Ramos (cell line): ENCODE measurements around the gene PLXNC1.

Experiments used
- in situ Hi-C: fragments of 300-500 bp; cut with MboI; formaldehyde crosslinking; loops from one replicate; pipeline ENCODE4 v1.14.3; 2022; ENCODE audit warnings: low sequenced_read_pairs; ENCODE audit not compliant: unreplicated experiment

Gene PLXNC1

DNA sequence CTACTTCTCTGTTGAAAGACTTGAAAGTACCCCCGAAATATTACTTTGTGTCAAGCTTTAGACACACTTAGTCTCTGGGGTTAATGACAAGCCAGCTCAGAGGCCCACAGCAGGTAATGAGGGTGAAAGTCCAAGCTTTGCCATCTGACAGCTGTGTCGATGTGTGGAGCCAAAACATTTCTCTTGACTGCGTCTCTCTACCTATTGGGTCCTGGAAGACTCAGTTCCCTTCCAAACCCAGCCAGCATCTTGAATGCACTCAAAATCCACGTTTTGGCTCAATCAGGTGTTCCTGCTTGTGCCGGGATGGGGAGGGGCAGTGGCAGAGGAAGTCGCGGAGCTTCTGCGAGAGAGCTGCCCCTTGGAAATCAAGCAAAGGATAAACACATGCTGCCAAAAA is 3.2 kb downstream of the PLXNC1 start:
- in situ Hi-C loops, result no loop called here

DNA sequence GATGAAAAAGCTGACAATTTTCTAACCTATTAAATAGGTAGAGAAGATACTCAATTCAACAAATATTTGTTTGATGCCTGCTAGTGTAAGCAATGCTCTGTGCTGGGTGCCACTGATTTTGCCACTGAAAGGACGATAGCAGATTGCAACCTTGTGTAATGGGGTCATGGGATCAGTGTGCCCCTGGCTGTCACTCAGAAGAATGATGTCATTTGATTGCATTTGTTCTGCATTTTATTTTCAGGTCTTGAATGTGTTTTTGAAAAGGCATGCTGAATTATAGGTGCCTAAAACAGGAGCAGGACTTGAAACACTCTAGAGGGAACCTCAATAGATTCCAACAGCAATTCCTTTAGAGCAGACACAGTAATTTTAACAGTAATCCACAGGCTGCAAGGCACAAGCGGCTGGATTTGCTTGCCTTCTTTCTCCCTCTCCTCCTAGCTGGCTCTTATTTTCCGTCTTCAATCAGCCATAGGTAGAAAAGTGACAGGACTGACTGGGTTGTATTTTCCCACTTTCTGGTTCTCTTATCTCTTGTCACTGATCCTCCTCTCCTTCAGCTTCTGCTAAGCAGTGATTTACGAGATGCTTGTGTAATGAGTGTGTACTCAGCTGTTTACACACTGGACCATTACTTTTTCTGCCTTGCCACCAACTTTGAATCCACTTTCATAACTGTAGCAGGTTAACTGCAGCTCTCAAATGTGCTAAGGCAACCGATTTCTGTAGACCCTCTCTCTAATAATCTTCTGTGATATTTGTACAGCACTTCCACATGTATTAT is 4.1 kb downstream of the PLXNC1 start:
- in situ Hi-C loops, result no loop called here

- in situ Hi-C loops, result no loop called here
These were observed 8.8 kb downstream of the PLXNC1 start for GRCh38 chr12:94157181-94157580.

DNA sequence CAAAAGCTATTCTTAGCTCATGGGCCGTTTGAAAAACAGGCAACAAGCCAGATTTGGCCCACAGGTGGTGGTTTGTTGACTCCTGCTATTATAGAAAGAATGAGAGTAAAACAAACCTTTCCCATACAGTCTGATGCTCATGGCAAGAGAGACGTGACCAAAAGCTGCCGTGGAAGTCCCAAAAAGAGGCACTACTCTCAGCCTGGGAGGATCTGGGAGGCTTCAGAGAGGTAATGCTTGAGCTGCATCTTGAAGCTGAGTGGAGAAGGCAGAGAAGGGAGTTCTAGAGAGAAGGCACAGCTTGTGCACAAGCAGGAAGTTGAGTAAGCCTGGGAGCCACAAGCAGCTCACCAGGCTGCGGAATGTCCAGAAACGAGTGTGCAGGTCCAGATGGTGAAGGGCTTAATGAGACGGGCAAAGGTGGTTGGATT is 9.6 kb downstream of the PLXNC1 start:
- in situ Hi-C loops, result no loop called here

DNA sequence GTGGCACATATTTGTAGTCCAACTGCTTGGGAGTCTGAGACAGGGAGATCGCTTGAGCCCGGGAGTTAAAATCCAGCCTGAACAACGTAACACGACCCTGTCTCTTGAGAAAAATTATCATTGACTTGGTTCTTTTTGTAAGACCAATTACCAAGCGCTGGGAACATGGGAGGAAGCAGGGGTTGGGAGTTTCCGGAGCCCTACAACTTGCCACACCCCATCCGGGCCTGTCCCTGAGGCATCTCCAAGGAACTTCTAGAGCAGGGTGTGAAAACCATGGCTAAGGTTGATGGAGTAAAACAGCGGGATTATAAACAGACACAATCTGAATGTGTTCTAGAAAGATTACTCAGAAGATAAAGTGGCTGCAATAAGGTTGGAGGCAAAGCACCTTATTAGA is 10.3 kb downstream of the PLXNC1 start:
- in situ Hi-C loops, result no loop called here

- in situ Hi-C loops, result no loop called here
These were observed 13.7 kb downstream of the PLXNC1 start for GRCh38 chr12:94162108-94162507.

GRCh38 chr12:94163850-94164249 is 15.5 kb downstream of the PLXNC1 start:
- in situ Hi-C loops, result no loop called here

GRCh38 chr12:94165138-94165537 is 16.8 kb downstream of the PLXNC1 start:
- in situ Hi-C loops, result no loop called here

DNA sequence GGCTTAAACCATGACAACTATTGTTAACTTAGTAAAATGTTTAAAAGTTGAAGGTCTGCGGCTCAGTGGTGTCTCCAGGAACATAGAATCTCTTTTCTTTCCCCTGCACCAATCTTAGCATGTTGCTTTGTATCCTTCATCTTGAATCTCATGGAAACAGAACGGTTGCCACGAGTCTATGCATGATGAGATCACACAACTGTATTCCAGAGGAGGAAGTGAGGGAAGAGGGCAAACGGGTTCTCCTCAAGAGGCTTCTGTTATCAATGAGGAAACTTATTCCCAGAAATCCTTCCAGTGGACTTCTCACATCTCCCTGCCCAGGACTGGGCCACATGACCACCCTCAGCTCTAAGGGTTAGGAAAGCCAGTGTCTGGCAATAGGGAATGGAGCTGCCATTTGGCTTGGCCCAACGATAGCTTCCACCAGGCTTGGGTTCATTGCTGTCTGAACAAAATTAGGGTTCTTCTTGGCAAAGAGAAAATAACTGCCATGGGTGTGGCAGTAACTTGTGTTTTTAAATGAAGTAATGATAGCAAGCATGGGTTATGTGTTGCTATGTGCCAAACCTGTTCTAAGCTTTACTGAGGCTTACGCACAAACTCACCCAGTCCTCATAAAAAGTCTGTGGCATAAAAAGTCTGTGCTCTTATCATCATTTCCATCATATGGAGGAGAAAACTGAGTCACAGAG is 17.4 kb downstream of the PLXNC1 start:
- in situ Hi-C loops, result no loop called here

GRCh38 chr12:94167071-94167755 is 18.8 kb downstream of the PLXNC1 start:
- in situ Hi-C loops, result no loop called here

GRCh38 chr12:94167756-94168416 is 19.5 kb downstream of the PLXNC1 start:
- in situ Hi-C loops, result no loop called here

- in situ Hi-C loops, result no loop called here
These were observed 21.1 kb downstream of the PLXNC1 start for GRCh38 chr12:94169495-94169894.

DNA sequence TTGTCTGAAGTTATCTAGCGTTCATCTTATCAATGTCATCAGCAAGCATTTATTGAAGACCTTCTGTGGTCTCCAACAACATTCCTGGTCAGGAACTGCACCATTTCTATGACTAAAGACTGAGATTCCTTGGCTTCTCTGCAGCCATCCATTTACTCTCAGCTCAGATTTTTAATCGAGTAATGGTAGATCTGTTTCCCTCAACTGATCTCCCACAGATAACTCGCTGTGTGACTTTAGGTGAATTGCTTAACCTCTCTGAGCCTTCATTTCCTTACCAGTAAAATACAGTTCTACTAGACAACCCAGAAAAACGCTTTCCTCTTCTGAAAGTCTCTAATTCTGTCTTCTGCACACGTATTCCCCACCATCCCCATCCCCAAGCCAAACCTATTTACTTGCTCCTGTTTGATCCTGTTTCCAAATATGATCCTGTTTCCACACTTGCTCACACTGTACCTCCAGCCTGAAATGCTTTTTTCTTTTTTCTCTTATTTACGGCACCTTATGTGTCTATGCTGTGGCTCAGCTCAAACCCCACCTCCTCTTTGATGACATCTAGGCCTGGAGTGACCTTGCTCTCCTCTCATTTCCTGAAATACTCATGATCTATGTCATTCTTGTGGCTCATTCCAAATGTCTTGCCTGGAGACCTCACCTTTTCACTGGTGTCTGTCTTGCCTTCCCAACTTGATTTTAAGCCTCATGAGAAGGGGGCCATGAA is 21.8 kb downstream of the PLXNC1 start:
- in situ Hi-C loops, result no loop called here

DNA sequence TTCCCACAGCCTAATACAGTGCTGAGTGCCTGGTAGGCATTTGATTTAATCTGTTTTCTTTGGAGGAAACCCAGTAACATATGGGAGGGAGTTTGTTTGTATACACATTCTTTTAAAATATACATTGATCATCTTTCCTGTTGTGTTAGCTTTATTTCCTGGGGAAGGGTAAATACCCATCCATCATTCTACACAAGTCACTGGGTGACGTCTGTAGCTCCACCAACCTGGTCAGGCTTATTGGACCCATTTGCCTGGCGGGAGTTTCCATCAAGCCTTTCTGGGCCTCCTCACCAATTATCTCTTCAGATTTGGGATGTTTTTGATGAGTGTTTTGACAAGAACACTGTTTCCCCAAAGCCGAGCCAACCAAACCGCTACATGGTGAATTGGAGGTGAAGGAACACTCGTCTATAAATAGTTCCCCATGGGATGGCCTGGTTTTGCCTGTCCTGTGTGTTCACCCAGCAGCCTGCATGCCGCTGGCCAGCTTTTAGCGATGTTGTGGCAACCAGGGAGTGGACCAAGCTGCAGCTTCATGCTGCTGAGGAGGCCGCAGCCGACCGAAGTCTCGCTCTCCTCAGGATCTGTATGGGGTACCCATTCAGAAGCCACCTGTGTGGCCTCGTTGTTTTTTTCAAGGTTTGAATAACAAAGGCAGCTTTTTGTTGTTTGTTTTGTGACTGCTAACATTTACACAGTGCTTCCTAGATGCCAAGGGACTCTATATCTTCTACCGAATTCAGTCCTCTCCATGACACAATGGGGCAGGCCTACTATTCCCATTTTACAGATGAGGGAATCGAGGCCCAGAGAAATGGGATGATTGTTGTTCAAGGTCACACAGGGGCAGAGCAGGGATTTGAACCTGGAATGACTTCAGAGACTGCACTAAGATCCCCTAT is 22.6 kb downstream of the PLXNC1 start:
- in situ Hi-C loops, result no loop called here

DNA sequence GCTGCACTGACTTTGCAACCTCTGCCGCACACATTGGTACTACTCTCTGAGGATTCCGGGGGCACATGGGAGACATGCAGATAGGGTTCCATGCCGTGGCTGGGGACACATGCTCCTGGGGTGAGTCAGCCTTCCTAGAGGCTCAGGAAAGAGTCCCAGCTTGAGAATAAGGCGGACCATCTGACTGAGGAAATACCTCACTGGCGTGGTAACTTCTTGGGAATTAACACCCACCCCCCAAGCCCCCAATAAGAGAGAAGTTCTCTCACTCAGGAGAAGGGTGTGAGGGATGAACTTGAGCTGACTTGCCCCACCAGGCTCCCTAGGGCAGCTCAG is 23.2 kb downstream of the PLXNC1 start:
- in situ Hi-C loops, result no loop called here

DNA sequence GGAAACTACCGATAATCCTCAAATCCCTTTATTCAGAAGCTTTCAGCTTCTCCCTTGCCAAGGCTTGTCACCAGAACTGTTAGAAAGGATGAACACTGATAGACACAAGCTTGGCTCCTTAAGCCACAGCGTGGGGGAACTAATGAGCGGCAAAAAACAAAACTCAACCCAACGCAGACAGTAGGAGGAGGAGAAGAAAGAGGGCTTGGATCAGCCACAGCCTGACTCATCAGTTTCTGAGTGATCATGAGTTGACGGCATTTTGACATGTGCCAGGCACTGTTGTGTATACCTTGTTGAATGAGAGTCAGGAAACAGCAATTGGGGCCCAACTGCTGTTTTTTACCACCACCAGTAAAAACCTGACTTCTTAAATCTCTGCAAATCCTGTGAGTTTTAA is 23.7 kb downstream of the PLXNC1 start:
- in situ Hi-C loops, result no loop called here

DNA sequence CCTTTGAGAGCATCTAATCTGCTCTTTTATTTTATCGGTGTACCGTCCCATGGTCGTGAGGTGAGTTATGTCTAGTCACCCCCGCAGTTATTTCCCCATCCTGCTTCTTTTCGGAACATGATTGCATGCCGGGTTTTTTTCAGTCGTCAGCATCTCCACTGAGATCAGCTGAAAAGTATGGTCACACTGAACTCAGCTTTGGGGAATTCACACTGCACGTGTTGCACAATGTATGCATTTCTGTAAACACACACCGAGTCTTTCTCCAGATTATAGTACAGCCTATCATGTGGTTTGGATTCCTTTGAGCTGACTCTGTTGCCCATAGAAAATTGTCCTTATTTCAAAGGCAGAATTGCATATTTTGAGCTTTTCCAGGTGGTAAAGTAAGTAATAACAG is 24.6 kb downstream of the PLXNC1 start:
- in situ Hi-C loops, result no loop called here

- in situ Hi-C loops, result no loop called here
These were observed 25.4 kb downstream of the PLXNC1 start for GRCh38 chr12:94173660-94174265.

- in situ Hi-C loops, result no loop called here
These were observed 26.2 kb downstream of the PLXNC1 start for GRCh38 chr12:94174576-94174975.
